NCI-H2227 (cell line): ENCODE data around the gene TBL2.
"Not testable (repeated sequence)": the region's sequence is repeated elsewhere in the genome, so short reads cannot be mapped to it uniquely, and the experiment has no call there.

Source experiments
- DNase-seq: peaks from one replicate; lab custom pipeline; 2025; ENCODE audit not compliant: unreplicated experiment; lab: John Stamatoyannopoulos, UW

TBL2 gene

DNA sequence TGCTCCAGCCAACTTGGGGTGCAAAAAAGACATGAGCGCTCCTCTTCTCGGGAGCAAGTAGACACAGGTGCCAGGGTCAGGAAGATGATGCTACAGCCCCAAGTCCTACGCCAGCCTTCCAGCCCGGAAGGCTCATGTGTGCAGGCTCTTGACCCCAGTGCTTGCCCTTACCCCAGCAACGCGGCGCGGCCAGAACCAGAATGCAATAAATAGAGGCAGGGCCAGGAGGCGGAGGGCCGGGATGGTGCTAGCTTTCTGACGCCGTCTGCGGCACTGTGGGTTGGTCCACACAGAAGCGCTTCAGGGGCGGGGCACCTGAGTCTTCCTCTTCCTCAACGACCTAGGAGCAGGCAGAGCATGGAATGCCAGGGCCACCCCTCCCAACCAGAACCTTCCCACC, 41.3 kb downstream of the TBL2 start:
- no peak for DNase-seq

DNA sequence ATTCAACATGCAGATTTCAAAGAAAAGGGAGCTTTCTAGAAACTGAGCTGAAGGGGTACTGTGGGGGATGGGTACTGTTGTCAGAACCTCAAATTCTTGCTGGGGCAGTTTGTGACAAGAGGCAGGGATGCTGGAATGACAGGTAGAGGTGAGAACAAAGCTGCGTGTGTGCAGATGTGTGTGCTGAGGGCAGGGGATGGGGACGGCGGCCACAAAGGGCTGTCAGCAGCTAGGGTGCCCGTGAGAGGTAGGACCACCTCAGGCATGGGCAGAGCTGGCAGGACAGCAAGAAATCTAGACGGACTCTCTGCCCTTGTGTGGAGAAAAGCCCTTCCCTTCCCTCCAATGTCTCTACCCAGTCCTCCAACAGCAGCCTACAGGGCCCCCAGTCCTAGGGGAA, 41.9 kb downstream of the TBL2 start:
- no peak for DNase-seq

DNA sequence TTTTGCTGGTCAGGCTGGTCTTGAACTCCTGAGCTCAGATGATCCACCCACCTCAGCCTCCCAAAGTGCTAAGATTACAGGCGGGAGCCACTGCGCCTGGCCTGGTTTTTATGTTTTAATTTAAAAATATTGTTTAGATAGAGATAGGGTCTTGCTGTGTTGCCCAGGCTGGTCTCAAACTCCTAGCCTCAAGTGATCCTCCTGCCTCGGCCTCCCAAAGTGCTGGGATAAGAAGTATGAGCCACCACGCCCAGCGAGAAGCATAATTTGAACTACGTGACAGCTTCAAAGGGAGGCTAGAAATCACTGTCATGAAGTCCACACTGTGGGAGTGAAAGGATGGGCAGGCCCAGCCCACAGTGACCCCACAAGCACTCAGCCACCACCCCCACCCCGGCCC, 42.5 kb downstream of the TBL2 start:
- DNase-seq, result not testable (repeated sequence)

DNA sequence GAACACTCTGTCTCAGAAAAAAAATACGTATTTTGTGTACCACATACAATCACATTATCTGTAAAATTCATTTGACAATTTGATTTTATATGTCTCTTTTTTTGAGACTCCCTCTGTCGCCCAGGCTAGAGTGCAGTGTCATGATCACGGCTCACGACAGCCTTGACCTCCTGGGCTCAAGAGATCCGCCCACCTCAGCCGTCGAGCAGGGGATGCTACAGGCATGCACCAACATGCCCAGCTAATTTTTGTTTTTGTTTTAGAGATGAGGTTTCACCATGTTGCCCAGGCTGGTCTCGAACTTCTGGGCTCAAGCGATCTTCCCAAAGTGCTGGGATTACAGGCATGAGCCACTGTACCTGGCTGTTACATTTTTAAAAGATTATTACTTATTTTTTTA, 44.6 kb downstream of the TBL2 start:
- DNase-seq, result no peak

DNA sequence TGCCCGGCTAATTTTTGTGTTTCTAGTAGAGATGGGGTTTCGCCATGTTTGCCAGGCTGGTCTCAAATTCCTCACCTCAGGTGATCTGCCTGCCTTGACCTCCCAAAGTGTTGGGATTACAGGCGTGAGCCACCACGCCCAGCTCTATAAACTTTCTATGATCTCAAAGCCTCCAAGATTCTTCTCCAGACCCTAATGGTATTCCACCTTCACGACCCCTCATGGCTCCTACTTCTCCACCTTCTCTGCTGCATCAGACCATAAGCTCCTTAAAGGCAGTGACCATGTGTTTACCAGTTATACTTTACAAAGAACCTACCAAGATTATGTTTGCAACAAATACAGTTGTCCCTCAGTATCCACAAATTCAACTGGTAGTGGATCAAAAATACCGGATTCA, 46.2 kb downstream of the TBL2 start:
- DNase-seq, result no peak

DNA sequence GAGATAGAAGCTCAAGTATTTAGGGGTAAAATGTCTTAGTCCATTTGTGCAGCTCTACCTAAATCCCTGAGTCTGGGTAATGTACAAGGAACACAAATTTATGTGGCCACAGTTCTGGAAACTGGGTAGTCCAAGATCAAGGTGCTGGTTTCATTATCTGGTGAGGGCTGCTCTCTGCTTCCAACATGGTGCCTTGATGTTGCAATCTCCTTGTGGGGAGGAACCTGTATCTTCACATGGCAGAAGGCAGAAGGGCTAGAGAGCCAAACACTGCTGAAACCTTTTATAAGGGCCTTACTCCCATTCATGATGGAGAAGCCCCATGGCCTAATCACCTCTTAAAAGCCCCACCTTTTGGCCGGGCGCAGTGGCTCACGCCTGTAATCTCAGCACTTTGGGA, 47.6 kb downstream of the TBL2 start:
- no peak for DNase-seq

DNA sequence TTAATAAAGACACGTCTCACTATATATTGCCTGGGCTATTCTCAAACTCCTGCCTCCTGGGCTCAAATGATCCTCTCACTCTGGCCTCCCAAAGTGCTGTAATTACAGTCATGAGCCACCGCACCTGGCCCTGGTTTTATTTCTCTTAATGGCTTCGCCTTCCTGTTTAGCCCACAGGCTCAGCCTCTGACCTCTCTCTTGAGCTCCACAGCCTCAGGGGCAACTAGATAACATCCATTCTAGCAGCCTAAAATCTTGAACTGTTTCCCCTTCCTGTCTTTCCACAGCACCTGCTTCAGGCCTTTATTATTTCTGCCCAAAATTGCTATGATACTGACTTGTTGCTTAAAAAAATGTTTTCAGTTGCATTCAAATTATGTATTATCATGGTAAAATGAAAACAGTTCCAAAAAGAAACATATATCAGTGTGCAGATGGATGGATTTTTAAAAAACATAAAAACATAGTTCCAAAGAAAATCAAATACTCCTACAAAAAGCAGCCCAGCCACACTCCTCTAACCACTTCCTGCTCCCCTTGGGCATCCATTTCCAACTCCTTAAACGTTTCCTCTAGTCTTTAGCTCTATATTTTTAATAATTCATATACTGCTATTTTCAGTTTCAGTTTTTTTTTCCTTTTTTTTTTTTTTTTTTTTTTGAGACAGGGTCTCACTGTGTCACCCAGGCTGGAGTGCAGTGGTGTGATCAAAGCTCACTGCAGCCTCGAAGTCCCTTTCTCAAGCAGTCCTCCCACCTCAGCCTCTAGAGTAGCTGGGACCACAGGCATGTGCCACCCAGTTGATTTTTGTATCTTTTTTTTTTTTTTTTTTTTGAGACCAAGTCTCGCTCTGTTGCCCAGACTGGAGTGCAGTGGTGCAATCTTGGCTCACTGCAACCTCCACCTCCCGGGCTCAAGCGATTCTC, 51.2 kb downstream of the TBL2 start:
- DNase-seq, result peak; percentile 50

DNA sequence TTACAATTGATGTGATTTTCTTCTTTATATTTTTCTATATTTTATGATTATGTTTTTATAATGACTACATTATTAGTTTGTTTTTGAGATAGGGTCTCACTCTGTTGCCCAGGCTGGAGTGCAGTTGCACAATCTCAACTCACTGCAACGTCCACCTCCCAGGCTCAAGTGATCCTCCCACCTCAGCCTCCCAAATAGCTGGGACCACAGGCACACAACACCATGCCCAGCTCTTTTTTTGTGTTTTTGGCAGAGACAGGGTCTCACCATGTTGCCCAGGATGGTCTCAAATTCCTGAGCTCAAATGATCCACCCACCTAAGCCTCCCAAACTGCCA, 52.3 kb downstream of the TBL2 start:
- DNase-seq, result not testable (repeated sequence)

DNA sequence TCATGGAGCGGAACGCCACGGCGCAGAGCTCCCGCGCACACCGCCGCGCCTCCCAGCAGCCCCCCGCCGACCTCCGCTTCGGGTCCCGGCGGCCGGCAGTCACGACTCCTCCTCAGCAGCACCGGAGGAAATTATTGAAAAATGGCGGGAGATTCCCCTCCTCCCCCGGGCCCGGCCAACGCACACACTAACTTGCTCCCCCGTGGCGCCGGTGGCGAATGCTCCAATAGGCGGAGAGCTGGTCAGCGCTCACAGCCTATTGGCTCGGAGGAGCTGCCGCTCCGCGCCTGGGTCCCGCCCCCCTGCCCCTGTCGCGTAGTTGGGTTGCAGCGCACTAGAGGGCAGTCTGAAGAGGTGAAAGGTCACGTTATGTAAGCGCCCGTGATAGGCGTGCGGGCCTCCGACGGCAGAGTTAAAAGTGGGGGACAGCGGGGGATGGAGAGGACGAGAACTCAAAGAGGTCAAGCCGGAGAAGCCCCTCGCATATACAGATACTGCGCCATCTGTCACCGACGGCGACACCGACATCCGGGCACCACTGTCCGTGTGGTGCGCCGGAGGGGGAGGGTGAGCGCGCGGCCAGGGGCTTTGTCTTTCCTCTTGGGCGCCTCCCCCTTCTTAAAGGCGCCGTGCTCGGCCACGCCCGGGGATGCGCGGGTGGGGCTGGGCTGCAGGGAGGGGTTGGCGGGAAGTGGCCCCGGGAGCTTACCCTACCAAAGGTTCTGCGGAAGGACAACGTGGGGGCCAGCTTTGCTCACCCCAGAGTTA, 56.1 kb downstream of the TBL2 start, which contains the start of gene BAZ1B:
TSS of gene BAZ1B (minus strand) at position 189 of the 768 bp plus-strand sequence. CDS start 360 bp downstream, outside the sequence.
- peak; percentile 99 for DNase-seq

DNA sequence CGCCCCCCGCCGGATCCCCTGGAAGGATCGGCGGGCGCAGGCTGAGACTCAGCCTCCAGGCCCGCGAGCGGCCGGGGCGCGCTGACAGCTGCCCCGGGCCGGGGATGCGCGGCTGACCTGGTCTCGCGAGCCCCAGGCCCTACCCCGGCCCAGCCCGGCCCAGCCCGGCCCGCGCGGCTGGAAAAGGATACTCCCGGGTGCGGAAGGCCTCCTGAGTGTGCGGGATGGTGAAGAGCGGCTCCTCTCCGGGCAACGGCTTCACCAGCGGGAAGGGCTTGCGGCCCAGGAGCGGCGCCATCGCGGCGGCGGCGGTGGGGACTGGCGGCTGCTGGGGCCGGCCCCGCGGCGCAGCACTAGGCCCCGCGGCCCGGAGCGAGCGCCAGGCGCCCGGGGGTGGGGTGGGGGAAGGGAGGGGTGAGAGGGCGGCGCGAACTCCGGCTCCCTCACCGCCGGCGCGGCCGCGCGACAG, 56.7 kb downstream of the TBL2 start:
- peak; percentile 82 for DNase-seq

DNA sequence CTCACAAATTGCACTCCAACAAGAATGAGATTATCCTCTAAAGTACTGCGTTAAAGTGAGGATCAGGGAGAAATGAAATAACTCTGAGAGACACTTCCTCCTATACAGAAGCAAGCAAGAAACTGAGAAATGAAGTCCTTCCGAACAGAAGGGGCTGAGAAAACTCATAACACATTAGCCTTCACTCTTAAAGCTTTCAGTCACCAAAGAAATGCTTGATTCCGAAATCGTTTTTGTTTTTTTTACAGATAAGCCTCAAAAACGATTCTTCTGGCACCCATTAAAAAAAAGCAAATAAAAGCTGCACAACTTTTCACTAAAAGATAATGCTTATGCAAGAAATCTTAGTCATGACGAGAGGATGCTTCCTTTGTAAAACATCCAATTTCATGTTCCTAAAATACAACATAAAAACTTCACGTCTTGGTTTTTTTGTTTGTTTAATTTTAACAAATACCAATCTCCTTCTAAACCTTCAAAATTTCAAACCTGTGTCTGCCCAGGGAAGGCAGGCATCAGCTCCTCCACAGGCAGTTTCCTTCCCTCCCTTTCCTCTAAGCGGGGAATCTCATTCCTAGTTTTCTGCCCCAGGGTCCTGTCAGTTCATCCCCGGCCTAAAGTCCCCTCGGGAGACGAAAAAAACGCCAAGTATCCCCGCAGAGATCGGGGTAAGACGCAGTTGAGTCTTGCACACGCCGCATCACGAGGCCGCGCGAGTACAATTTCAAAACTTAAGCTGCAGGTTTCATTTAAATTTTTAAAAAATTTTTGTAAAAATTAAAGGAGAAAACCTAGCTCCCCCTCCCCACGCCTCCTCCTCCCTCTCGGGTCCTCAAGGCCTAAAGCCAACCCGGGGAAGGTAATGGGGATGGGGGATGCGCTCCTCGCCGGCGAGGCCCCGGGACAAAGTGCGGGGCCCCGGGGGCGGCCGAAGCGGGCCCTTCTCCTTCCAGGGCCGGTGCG, 57.4 kb downstream of the TBL2 start:
- peak; percentile 50 for DNase-seq

DNA sequence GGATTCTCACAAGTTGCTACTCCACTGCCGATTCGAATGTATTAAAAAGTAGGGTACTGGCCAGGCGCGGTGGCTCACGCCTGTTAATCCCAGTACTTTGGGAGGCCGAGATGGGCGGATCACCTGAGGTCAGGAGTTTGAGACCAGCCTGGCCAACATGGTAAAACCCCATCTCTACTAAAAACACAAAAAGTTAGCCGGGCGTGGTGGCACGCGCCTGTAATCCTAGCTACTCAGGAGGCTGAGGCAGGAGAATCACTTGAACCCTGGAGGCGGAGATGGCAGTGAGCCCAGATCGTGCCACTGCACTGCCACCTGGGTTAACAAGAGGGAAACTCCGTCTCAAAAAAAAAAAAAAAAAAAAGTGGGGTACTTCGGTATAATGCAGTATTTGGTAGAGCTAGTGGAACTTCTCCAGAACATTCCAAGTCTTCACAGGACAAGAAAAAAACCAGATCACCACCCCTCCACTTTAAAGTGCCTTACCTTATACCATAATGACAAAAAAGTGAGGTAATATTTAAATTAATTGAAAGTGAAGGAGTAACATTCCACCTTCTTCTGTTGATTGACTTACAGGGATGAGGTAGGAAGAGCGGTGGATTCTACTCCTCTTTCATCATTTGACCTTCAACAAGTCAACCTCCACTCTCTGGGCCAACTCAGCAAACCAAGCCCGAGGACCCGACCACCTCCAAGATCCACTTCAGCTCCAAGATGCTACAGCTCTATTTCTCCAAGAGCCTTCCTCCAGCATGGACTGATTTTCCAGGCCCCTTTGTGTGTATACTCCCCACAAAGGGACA, 58.3 kb downstream of the TBL2 start:
- peak; percentile 21 for DNase-seq

DNA sequence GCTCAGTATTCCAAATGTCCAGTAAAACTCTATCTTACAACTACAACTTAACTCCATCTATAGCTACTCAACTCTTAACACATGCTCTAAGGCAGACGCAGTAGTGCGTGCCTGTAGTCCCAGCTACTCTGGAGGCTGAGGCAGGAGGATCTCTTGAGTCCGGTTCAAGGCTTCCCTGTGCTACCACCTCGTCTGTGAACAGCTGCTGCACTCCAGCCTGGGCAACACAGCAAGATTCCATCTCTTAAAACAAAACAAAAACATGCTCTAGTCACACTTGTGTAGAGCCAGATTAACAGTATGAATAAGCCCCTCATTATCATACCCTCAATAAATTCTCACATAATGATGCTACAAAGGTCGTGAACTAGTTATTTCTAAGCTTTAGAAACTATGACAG, 59.9 kb downstream of the TBL2 start:
- DNase-seq, result no peak
